ENCODE data around the gene B4GALNT4. TPM values are rescaled to one million over a fixed set of nuclear protein-coding genes. Genes with fewer than 3 reads are reported as not detected.
"Not testable (repeated sequence)": the region's sequence is repeated elsewhere in the genome, so short reads cannot be mapped to it uniquely, and the experiment has no call there.

B4GALNT4 gene
- total and polyA plus RNA-seq, 12 donors = 0.09 to 1.7 (median 0.56) TPM; not detected in 3

- intact Hi-C loops (cut with DNase I) = no loop called here
- no peak for TF ChIP-seq CTCF (IDR thresholded peaks at IDR 0.05)
- H3K36me3 ChIP-seq = no peaks in the 10 kb centered on the region
- WGBS, 2 donors = 90 to 92% methylated on average over 16 of the region's 16 CpGs
- H3K4me3 ChIP-seq = no peak overlapping the region
- H3K27me3 ChIP-seq = peaks cover 0 to 34% (median 6%) of the 10 kb centered on the region in 7 donors
- no peak overlapping the region for H3K27ac ChIP-seq
- H3K9me3 ChIP-seq = peaks cover 0 to 18% (median 8%) of the 10 kb centered on the region in 11 donors
- H3K4me1 ChIP-seq = no peaks in the 10 kb centered on the region
- DNase-seq (peak in 1 of 2 donors; percentile 4), ATAC-seq (no peak)
Observed at GRCh38 chr11:384511-384910, 15.2 kb downstream of the B4GALNT4 start.

- Histone ChIP-seq H3K27me3 (peaks cover 0 to 21% (median 6%) of the 10 kb centered on the region in 7 donors), H3K27ac (no peak overlapping the region), H3K4me3 (no peak overlapping the region), H3K4me1 (no peaks in the 10 kb centered on the region), H3K9me3 (peaks cover 0 to 18% (median 8%) of the 10 kb centered on the region in 11 donors), H3K36me3 (no peaks in the 10 kb centered on the region)
- TF ChIP-seq CTCF (IDR thresholded peaks at IDR 0.05) = no peak
- 94 to 95% methylated on average over 18 of the region's 19 CpGs for WGBS, 2 donors
- DNase-seq (no peak), ATAC-seq (no peak)
- intact Hi-C loops (cut with DNase I) = no loop called here
Observed at GRCh38 chr11:385594-386351, 16.5 kb downstream of the B4GALNT4 start.

GRCh38 chr11:386483-386882, 17.2 kb downstream of the B4GALNT4 start:
- DNase-seq (no peak), ATAC-seq (no peak)
- Histone ChIP-seq H3K27ac (no peak overlapping the region), H3K36me3 (no peaks in the 10 kb centered on the region), H3K9me3 (peaks cover 0 to 18% (median 8%) of the 10 kb centered on the region in 11 donors), H3K4me1 (no peaks in the 10 kb centered on the region), H3K4me3 (no peak overlapping the region), H3K27me3 (peaks cover 0 to 19% (median 6%) of the 10 kb centered on the region in 7 donors)
- intact Hi-C loops (cut with DNase I) = no loop called here
- no peak for TF ChIP-seq CTCF (IDR thresholded peaks at IDR 0.05)
- 87 to 90% methylated on average over 6 of the region's 6 CpGs for WGBS, 2 donors

- peaks cover 0 to 18% (median 8%) of the 10 kb centered on the region in 11 donors for H3K9me3 ChIP-seq
- no peaks in the 10 kb centered on the region for H3K4me1 ChIP-seq
- H3K4me3 ChIP-seq = no peak overlapping the region
- H3K36me3 ChIP-seq = no peaks in the 10 kb centered on the region
- H3K27ac ChIP-seq = no peak overlapping the region
- TF ChIP-seq CTCF (IDR thresholded peaks at IDR 0.05) = no peak
- H3K27me3 ChIP-seq = peaks cover 0 to 14% (median 8%) of the 10 kb centered on the region in 7 donors
- DNase-seq (no peak), ATAC-seq (no peak)
- intact Hi-C loops (cut with DNase I) = no loop called here
- 60 to 62% methylated on average over 4 of the region's 4 CpGs for whole genome bisulfite sequencing, 2 donors
Observed at GRCh38 chr11:387193-387793, 18.0 kb downstream of the B4GALNT4 start.

- WGBS, 2 donors = 77 to 80% methylated on average over 17 of the region's 17 CpGs
- Histone ChIP-seq H3K27me3 (peaks cover 0 to 27% (median 17%) of the 10 kb centered on the region in 7 donors), H3K9me3 (peaks cover 0 to 18% (median 8%) of the 10 kb centered on the region in 11 donors)
- H3K4me1 ChIP-seq; DNase-seq; ATAC-seq; H3K4me3 ChIP-seq; H3K36me3 ChIP-seq; H3K27ac ChIP-seq; intact Hi-C loops (cut with DNase I): not testable (repeated sequence)
Observed at GRCh38 chr11:389369-389768, 20.1 kb downstream of the B4GALNT4 start.

All from heart right ventricle (tissue), 16 donors.